Measurements from ENCODE around the gene GULP1. TPM values are rescaled to one million over a fixed set of nuclear protein-coding genes. Genes with fewer than 3 reads are reported as not detected.

The GULP1 gene
- polyA plus RNA-seq, 3 donors, result 64.1 to 70.4 (median 68.8) TPM

GRCh38 chr2:188322569-188323551 is 31.2 kb downstream of the GULP1 start:
- DNase-seq (ENCODE audit: low read depth in 3 of 3, low spot score in 2 of 3), result no peak

GRCh38 chr2:188324067-188324466 is 32.4 kb downstream of the GULP1 start:
- DNase-seq (ENCODE audit: low read depth in 3 of 3, low spot score in 2 of 3), result no peak

- DNase-seq (ENCODE audit: low read depth in 3 of 3, low spot score in 2 of 3), result no peak
These were observed 34.6 kb downstream of the GULP1 start for GRCh38 chr2:188326290-188326668.

GRCh38 chr2:188326669-188327301 is 35.1 kb downstream of the GULP1 start:
- no peak for DNase-seq (ENCODE audit: low read depth in 3 of 3, low spot score in 2 of 3)

- DNase-seq (ENCODE audit: low read depth in 3 of 3, low spot score in 2 of 3), result no peak
These were observed 36.0 kb downstream of the GULP1 start for GRCh38 chr2:188327518-188328213.

- no peak for DNase-seq (ENCODE audit: low read depth in 3 of 3, low spot score in 2 of 3)
These were observed 36.7 kb downstream of the GULP1 start for GRCh38 chr2:188328419-188328818.

GRCh38 chr2:188330316-188331053 is 38.8 kb downstream of the GULP1 start:
- no peak for DNase-seq (ENCODE audit: low read depth in 3 of 3, low spot score in 2 of 3)

GRCh38 chr2:188332619-188333018 is 40.9 kb downstream of the GULP1 start:
- DNase-seq (ENCODE audit: low read depth in 3 of 3, low spot score in 2 of 3), result no peak

GRCh38 chr2:188333751-188334524 is 42.3 kb downstream of the GULP1 start:
- DNase-seq (ENCODE audit: low read depth in 3 of 3, low spot score in 2 of 3), result no peak

- DNase-seq (ENCODE audit: low read depth in 3 of 3, low spot score in 2 of 3), result no peak
These were observed 46.8 kb downstream of the GULP1 start for GRCh38 chr2:188338463-188338862.

- DNase-seq (ENCODE audit: low read depth in 3 of 3, low spot score in 2 of 3), result no peak
These were observed 48.6 kb downstream of the GULP1 start for GRCh38 chr2:188340257-188340656.

GRCh38 chr2:188345020-188345419 is 53.3 kb downstream of the GULP1 start:
- no peak for DNase-seq (ENCODE audit: low read depth in 3 of 3, low spot score in 2 of 3)

GRCh38 chr2:188345426-188345825 is 53.8 kb downstream of the GULP1 start:
- DNase-seq (ENCODE audit: low read depth in 3 of 3, low spot score in 2 of 3), result no peak

- DNase-seq (ENCODE audit: low read depth in 3 of 3, low spot score in 2 of 3), result no peak
These were observed 54.3 kb downstream of the GULP1 start for GRCh38 chr2:188345831-188346458.

- DNase-seq (ENCODE audit: low read depth in 3 of 3, low spot score in 2 of 3), result no peak
These were observed 57.3 kb downstream of the GULP1 start for GRCh38 chr2:188349019-188349418.

GRCh38 chr2:188353282-188353681 is 61.6 kb downstream of the GULP1 start:
- no peak for DNase-seq (ENCODE audit: low read depth in 3 of 3, low spot score in 2 of 3)

GRCh38 chr2:188360485-188361263 is 69.0 kb downstream of the GULP1 start:
- no peak for DNase-seq (ENCODE audit: low read depth in 3 of 3, low spot score in 2 of 3)

- DNase-seq (ENCODE audit: low read depth in 3 of 3, low spot score in 2 of 3), result no peak
These were observed 72.5 kb downstream of the GULP1 start for GRCh38 chr2:188364033-188364630.

All from right renal cortex interstitium (tissue), 3 donors.